Measurements from ENCODE around the gene SYNPO2. TPM values are rescaled to one million over a fixed set of nuclear protein-coding genes. Genes with fewer than 3 reads are reported as not detected.

Gene SYNPO2
- total RNA-seq, 1 experiment from 2014 or later = 0.26 TPM

DNA sequence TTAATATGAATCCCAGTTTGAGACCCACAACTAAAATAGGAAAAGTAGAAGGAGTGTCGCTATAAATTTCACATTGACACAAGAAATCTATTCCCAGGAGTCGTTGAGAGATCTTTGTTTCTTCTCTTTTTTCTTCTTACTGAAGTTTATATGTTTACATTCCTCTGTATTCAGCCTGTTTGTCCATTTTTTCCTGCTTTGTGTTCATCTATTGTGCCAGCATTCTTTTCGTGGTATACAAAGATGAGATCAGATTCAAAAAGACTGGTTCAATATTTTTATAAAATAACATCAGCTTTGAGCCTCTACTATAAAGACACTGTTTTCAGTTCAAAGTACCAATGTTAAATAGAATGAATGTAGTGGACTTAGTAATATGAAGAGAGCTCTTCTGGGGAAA is 151.6 kb downstream of the SYNPO2 start:
- H3K4me3 ChIP-seq (ENCODE audit: low read depth, low read length, poor library complexity, severe bottlenecking) = no peak overlapping the region
- BruUV-seq (replicated peaks) = no TSS peak
- H3K27me3 ChIP-seq (replicated peaks; ENCODE audit: insufficient read depth, low read depth, low read length, poor library complexity) = no peaks in the 10 kb centered on the region
- H3K4me1 ChIP-seq (ENCODE audit: insufficient read depth, low read length, poor library complexity, severe bottlenecking) = no peaks in the 10 kb centered on the region
- no peak for DNase-seq (ENCODE audit: low spot score)
- no peak overlapping the region for H3K27ac ChIP-seq (ENCODE audit: low read depth, low read length, poor library complexity, severe bottlenecking)
- ChIA-PET POLR2A (ENCODE audit: low non-redundant PET) (interaction anchor here (0.6 kb wide), 1 partner anchor 63 kb away, joined by 11 read pairs; no protein-coding TSS in a partner anchor), CTCF (interaction anchor here (1.0 kb wide), 1 partner anchor 260 kb away, joined by 3 read pairs; no protein-coding TSS in a partner anchor)
- H3K9me3 ChIP-seq (ENCODE audit: low read depth, low read length, poor library complexity, severe bottlenecking) = no peaks in the 10 kb centered on the region
- TF ChIP-seq, protein P1, sequence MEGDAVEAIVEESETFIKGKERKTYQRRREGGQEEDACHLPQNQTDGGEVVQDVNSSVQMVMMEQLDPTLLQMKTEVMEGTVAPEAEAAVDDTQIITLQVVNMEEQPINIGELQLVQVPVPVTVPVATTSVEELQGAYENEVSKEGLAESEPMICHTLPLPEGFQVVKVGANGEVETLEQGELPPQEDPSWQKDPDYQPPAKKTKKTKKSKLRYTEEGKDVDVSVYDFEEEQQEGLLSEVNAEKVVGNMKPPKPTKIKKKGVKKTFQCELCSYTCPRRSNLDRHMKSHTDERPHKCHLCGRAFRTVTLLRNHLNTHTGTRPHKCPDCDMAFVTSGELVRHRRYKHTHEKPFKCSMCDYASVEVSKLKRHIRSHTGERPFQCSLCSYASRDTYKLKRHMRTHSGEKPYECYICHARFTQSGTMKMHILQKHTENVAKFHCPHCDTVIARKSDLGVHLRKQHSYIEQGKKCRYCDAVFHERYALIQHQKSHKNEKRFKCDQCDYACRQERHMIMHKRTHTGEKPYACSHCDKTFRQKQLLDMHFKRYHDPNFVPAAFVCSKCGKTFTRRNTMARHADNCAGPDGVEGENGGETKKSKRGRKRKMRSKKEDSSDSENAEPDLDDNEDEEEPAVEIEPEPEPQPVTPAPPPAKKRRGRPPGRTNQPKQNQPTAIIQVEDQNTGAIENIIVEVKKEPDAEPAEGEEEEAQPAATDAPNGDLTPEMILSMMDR (conservative IDR thresholded peaks at IDR 0.05; ENCODE audit: low read depth, low read length) = no peak
- no peak for TF ChIP-seq EZH2 (IDR thresholded peaks at IDR 0.05; ENCODE audit: borderline replicate concordance, low read depth, low read length, poor library complexity, severe bottlenecking)
- H3K36me3 ChIP-seq (ENCODE audit: insufficient read depth, low read length, poor library complexity, severe bottlenecking) = no peaks in the 10 kb centered on the region
- intact Hi-C loops (cut with micrococcal nuclease; ENCODE audit: unreplicated experiment) = loop anchor here (5.0 kb wide), 1 partner anchor 172 kb away; the partner anchor contains the start of gene USP53

- H3K9me3 ChIP-seq (ENCODE audit: low read depth, low read length, poor library complexity, severe bottlenecking) = no peaks in the 10 kb centered on the region
- no peaks in the 10 kb centered on the region for H3K36me3 ChIP-seq (ENCODE audit: insufficient read depth, low read length, poor library complexity, severe bottlenecking)
- intact Hi-C loops (cut with micrococcal nuclease; ENCODE audit: unreplicated experiment) = loop anchor here (5.0 kb wide), 1 partner anchor 172 kb away; the partner anchor contains the start of gene USP53
- H3K27me3 ChIP-seq (replicated peaks; ENCODE audit: insufficient read depth, low read depth, low read length, poor library complexity) = no peaks in the 10 kb centered on the region
- no peak overlapping the region for H3K4me3 ChIP-seq (ENCODE audit: low read depth, low read length, poor library complexity, severe bottlenecking)
- POLR2A ChIA-PET (ENCODE audit: low non-redundant PET) = no interaction called here
- no TSS peak for BruUV-seq (replicated peaks)
- no peak overlapping the region for H3K27ac ChIP-seq (ENCODE audit: low read depth, low read length, poor library complexity, severe bottlenecking)
- TF ChIP-seq, protein P1 (conservative IDR thresholded peaks at IDR 0.05; ENCODE audit: low read depth, low read length) = no peak
- TF ChIP-seq EZH2 (IDR thresholded peaks at IDR 0.05; ENCODE audit: borderline replicate concordance, low read depth, low read length, poor library complexity, severe bottlenecking) = no peak
- no peak for DNase-seq (ENCODE audit: low spot score)
- CTCF ChIA-PET = interaction anchor here (1.0 kb wide), 1 partner anchor 259 kb away, joined by 3 read pairs; no protein-coding TSS in a partner anchor
- no peaks in the 10 kb centered on the region for H3K4me1 ChIP-seq (ENCODE audit: insufficient read depth, low read length, poor library complexity, severe bottlenecking)
These were observed 152.1 kb downstream of the SYNPO2 start for GRCh38 chr4:119040694-119041185.

DNA sequence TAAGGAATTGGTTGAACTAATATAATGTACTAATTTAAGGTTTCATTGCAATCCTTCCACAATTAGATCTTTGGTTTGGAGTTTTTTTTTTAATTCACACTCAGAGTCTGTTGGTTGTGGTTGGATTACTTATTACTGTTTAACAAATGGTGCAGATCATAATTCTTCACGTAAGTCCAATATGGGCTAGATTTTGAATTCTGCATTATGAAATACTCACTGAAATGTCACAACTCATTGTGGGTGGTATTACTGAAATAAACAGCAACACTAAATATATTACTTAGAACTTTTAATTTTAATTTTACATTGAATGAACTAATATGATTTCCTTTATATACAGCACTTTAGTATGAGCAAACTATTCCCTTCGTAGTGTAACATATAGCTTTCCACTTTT is 152.7 kb downstream of the SYNPO2 start:
- Histone ChIP-seq H3K36me3 (ENCODE audit: insufficient read depth, low read length, poor library complexity, severe bottlenecking) (no peaks in the 10 kb centered on the region), H3K27me3 (replicated peaks; ENCODE audit: insufficient read depth, low read depth, low read length, poor library complexity) (no peaks in the 10 kb centered on the region), H3K27ac (ENCODE audit: low read depth, low read length, poor library complexity, severe bottlenecking) (no peak overlapping the region), H3K9me3 (ENCODE audit: low read depth, low read length, poor library complexity, severe bottlenecking) (no peaks in the 10 kb centered on the region), H3K4me1 (ENCODE audit: insufficient read depth, low read length, poor library complexity, severe bottlenecking) (no peaks in the 10 kb centered on the region), H3K4me3 (ENCODE audit: low read depth, low read length, poor library complexity, severe bottlenecking) (no peak overlapping the region)
- no peak for DNase-seq (ENCODE audit: low spot score)
- POLR2A ChIA-PET (ENCODE audit: low non-redundant PET) = no interaction called here
- TF ChIP-seq, protein P1 (conservative IDR thresholded peaks at IDR 0.05; ENCODE audit: low read depth, low read length) = no peak
- no peak for TF ChIP-seq EZH2 (IDR thresholded peaks at IDR 0.05; ENCODE audit: borderline replicate concordance, low read depth, low read length, poor library complexity, severe bottlenecking)
- intact Hi-C loops (cut with micrococcal nuclease; ENCODE audit: unreplicated experiment) = loop anchor here (5.0 kb wide), 1 partner anchor 171 kb away; the partner anchor contains the start of gene USP53
- BruUV-seq (replicated peaks) = no TSS peak
- CTCF ChIA-PET = interaction anchor here (1.0 kb wide), 1 partner anchor 258 kb away, joined by 3 read pairs; no protein-coding TSS in a partner anchor

Measured in A673 (cell line).